ENCODE measurements around the gene ATXN2. TPM values are rescaled to one million over a fixed set of nuclear protein-coding genes. Genes with fewer than 3 reads are reported as not detected.

The ATXN2 gene
- total and polyA plus RNA-seq, 10 donors: 7.7 to 77.8 (median 56.8) TPM

- Histone ChIP-seq H3K9me3 (no peaks in the 10 kb centered on the region), H3K27ac (peak overlapping the region in 7 of 8 donors; percentile 80 to 99 (median 98)), H3K4me1 (peaks cover 62 to 96% (median 84%) of the 10 kb centered on the region in 6 donors), H3K27me3 (replicated peaks in 1 of 7) (no peaks in the 10 kb centered on the region), H3K36me3 (peaks cover 0 to 51% (median 19%) of the 10 kb centered on the region in 6 donors), H3K4me3 (peak overlapping the region in 1 of 8 donors; percentile 3)
- no peak for DNase-seq
- no peak for TF ChIP-seq POLR2A (IDR thresholded peaks at IDR 0.05)
- TF ChIP-seq POLR2AphosphoS5 (IDR thresholded peaks at IDR 0.05): peak; percentile 24 to 60 (median 52)
- WGBS, 5 donors: 62 to 72% (median 67%) methylated on average over 12 of the region's 12 CpGs
- intact Hi-C loops (cut with DNase I; ENCODE audit: low total_unique reads): no loop called here
Measured at GRCh38 chr12:111413442-111414086, 185.6 kb downstream of the ATXN2 start.

DNA sequence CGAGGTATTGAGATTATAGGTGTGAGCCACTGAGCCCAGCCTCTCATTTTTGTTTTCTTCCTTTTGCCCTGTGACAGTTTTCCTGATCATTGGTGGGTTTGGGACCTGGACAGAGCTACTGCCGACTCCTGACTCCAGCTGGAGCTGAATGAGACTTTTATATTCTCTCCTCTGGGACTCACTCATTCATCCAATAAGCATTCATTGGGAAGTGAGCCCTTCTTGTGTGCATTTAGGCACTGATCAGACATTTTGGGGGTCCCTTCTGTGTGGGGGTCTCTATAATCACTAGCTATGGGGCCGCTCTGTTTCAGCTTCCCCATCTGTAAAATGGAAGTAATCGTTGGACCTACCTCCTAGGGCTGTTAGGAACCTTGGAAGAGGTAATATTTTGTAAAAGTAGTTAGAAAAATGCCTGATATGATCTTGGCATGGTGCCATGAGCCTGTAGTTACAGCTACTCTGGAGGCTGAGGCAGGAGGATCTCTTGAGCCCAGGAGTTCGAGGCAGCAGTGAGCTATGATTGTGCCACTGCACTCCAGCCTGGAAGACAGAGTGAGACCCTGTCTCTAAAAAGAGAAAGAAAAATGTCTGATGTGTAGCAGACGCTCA is 186.2 kb downstream of the ATXN2 start:
- intact Hi-C loops (cut with DNase I; ENCODE audit: low total_unique reads): no loop called here
- TF ChIP-seq POLR2A (IDR thresholded peaks at IDR 0.05) (no peak), POLR2AphosphoS5 (IDR thresholded peaks at IDR 0.05) (no peak), CTCF (IDR thresholded peaks at IDR 0.05 in 8 of 11, conservative IDR thresholded peaks at IDR 0.05 in 3 of 11) (no peak)
- Histone ChIP-seq H3K9me3 (no peaks in the 10 kb centered on the region), H3K27ac (peak overlapping the region; percentile 80 to 99 (median 98)), H3K4me1 (peaks cover 69 to 100% (median 90%) of the 10 kb centered on the region in 6 donors), H3K27me3 (replicated peaks in 1 of 7) (no peaks in the 10 kb centered on the region), H3K4me3 (peak overlapping the region in 1 of 8 donors; percentile 3), H3K36me3 (peaks cover 0 to 45% (median 13%) of the 10 kb centered on the region in 6 donors)
- no peak for DNase-seq
- WGBS, 5 donors: 59 to 73% (median 66%) methylated on average over 6 of the region's 6 CpGs

- Histone ChIP-seq H3K9me3 (no peaks in the 10 kb centered on the region), H3K27me3 (replicated peaks in 1 of 7) (no peaks in the 10 kb centered on the region), H3K36me3 (peaks cover 0 to 37% (median 11%) of the 10 kb centered on the region in 6 donors), H3K4me1 (peaks cover 71 to 100% (median 96%) of the 10 kb centered on the region in 6 donors), H3K27ac (peak overlapping the region; percentile 80 to 99 (median 98)), H3K4me3 (peak overlapping the region in 1 of 8 donors; percentile 34)
- TF ChIP-seq POLR2AphosphoS5 (IDR thresholded peaks at IDR 0.05) (peak; percentile 34 to 70 (median 66)), CTCF (IDR thresholded peaks at IDR 0.05 in 8 of 11, conservative IDR thresholded peaks at IDR 0.05 in 3 of 11) (no peak), POLR2A (IDR thresholded peaks at IDR 0.05) (no peak)
- intact Hi-C loops (cut with DNase I; ENCODE audit: low total_unique reads): no loop called here
- WGBS, 5 donors: 27 to 38% (median 29%) methylated on average over 15 of the region's 15 CpGs
- no peak for DNase-seq
Measured at GRCh38 chr12:111412007-111412829, 186.9 kb downstream of the ATXN2 start.

GRCh38 chr12:111411185-111411764 is 187.8 kb downstream of the ATXN2 start:
- peaks cover 75 to 100% (median 94%) of the 10 kb centered on the region in 6 donors for H3K4me1 ChIP-seq
- intact Hi-C loops (cut with DNase I; ENCODE audit: low total_unique reads): no loop called here
- 68 to 78% (median 70%) methylated on average over 5 to 8 of the region's 8 CpGs for whole genome bisulfite sequencing, 5 donors
- H3K27ac ChIP-seq: peak overlapping the region; percentile 80 to 99 (median 98)
- H3K36me3 ChIP-seq: peaks cover 0 to 28% (median 5%) of the 10 kb centered on the region in 6 donors
- TF ChIP-seq POLR2AphosphoS5 (IDR thresholded peaks at IDR 0.05) (no peak), CTCF (IDR thresholded peaks at IDR 0.05 in 8 of 11, conservative IDR thresholded peaks at IDR 0.05 in 3 of 11) (no peak), POLR2A (IDR thresholded peaks at IDR 0.05) (no peak)
- no peaks in the 10 kb centered on the region for H3K9me3 ChIP-seq
- H3K4me3 ChIP-seq: peak overlapping the region in 1 of 8 donors; percentile 34
- no peaks in the 10 kb centered on the region for H3K27me3 ChIP-seq (replicated peaks in 1 of 7)
- no peak for DNase-seq
